ENCODE data around the gene NYAP2.
A peak's percentile ranks its signal among the peaks of the same experiment; 100 is the strongest.

NYAP2 gene

DNA sequence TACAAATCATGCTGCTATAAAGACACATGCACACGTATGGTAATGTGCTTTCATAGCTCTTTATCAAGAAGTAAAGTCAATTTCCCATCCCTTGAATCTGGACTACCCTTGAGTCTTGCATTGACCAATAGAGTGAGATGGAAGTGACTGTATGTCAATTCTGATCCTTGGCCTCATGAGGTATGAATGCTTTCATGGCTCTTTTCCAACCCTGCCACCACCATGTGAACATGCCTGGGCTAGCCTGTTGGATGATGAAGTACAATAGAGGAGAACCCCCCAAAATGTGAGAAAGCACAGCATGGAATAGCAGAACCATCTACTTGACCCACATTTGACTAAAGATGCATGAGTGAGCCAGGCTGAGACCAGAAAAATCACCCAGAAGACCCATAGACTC lies 237.0 kb downstream of the NYAP2 start:
- in situ Hi-C loops (cut with HindIII; ENCODE audit: low pct_unique_long_range_greater_than_20kb, low sequenced_read_pairs) = no loop called here
- TF ChIP-seq JUND (IDR thresholded peaks at IDR 0.05; ENCODE audit: low read depth) = no peak
- no peak for DNase-seq (ENCODE audit: low read depth in 1 of 2, low spot score in 1 of 2)

DNA sequence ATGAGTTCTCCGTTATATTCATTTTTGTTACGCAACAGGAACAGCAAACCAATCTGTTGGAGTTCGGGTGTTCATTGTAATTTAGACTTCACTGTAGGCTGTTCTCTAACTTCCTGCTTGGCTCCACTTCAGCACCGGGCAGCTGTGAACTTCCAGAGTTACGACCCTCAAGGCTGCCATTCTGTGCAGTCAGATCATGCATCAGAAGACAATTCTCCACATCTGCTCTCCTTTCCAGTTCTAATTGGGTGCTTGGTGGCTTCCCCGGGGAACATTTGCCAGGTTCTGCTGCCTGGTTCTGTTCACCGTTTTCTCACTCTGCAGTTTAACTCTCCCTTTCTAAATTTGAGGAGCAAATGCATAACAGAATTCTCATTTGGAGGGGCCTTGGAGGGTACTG lies 237.7 kb downstream of the NYAP2 start:
- DNase-seq (ENCODE audit: low read depth in 1 of 2, low spot score in 1 of 2) = peak in 1 of 2 experiments; percentile 23
- in situ Hi-C loops (cut with HindIII; ENCODE audit: low pct_unique_long_range_greater_than_20kb, low sequenced_read_pairs) = no loop called here
- no peak for TF ChIP-seq JUND (IDR thresholded peaks at IDR 0.05; ENCODE audit: low read depth)

GRCh38 chr2:225640550-225640949 lies 241.0 kb downstream of the NYAP2 start:
- TF ChIP-seq JUND (IDR thresholded peaks at IDR 0.05; ENCODE audit: low read depth) = no peak
- no peak for DNase-seq (ENCODE audit: low read depth in 1 of 2, low spot score in 1 of 2)
- in situ Hi-C loops (cut with HindIII; ENCODE audit: low pct_unique_long_range_greater_than_20kb, low sequenced_read_pairs) = no loop called here

DNA sequence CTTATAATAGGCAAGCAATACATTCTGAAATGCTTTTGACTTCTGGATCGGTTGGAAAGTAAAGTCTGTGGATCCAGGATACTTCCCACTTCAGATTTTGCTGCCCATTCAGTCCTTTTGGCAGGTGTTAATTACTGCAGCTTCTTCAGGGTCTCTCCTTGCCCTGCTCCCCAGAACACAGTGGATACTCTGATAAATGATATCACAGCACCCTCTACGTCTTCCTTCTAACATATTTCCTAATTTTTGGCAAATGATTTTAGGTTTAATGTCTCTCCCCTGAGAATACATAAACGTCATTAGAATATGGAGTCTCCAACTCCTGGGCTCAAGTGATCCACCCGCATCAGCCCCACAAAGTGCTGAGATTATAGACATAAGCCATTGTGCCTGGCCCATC lies 249.8 kb downstream of the NYAP2 start:
- TF ChIP-seq JUND (IDR thresholded peaks at IDR 0.05; ENCODE audit: low read depth) = no peak
- in situ Hi-C loops (cut with HindIII; ENCODE audit: low pct_unique_long_range_greater_than_20kb, low sequenced_read_pairs) = no loop called here
- DNase-seq (ENCODE audit: low read depth in 1 of 2, low spot score in 1 of 2) = no peak

DNA sequence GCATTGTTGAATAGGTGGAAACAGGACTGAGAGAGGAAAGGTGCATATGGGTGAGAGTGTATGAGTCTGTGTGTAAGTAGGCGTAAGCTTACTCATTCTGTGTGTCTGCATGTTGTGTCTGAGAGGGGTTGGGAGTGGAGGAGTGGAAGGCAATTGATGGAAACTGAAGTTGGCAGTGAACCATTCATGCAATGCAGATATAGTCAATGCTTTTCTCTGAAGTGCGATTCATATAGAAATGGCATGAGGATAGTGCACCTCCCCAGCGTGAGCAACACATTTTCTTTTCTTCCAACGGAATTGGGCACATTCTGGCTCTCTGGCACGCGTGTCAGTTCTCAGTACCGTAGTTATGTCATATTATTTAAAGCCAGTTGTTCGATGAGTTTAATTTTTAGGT lies 250.5 kb downstream of the NYAP2 start:
- no peak for DNase-seq (ENCODE audit: low read depth in 1 of 2, low spot score in 1 of 2)
- no peak for TF ChIP-seq JUND (IDR thresholded peaks at IDR 0.05; ENCODE audit: low read depth)
- in situ Hi-C loops (cut with HindIII; ENCODE audit: low pct_unique_long_range_greater_than_20kb, low sequenced_read_pairs) = no loop called here

DNA sequence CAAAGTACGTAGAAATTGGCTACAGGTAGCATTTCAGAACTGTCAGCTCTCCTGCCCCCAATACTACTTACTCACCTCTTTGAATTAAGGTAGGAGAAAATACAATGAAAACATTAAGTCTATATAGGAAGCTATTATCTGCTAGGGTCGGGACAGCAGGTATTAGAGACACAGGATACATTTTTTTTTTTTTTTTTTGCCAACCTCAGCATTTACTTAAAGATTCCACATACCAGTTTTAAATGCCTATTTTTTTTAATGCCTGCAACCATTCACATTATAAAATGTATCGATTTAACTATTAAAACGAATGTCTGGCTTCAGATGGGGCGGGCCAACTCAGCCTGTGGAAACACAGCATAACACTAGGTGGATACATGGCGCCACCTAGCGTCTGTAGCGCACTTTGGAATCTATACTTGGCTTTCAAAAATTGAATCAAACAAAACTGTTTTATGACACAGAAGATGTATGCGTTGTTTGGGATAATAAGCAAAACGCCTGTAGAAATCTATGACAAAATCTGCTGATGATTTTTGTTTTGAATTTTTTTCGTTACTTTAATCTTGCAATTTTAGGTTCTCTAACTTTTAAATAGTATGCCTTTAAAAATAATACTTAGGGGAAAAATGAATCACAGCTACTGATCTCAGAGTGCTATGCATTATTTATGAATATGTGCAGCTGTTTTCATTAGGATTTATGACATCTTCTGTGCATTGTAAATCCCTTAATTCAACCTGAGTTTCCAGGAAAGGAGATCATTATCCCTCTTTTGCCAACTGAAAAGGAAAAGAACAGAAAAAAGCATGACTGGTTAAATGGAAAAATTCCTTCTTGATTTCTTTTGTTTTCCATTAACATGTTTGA lies 261.0 kb downstream of the NYAP2 start:
- TF ChIP-seq JUND (IDR thresholded peaks at IDR 0.05; ENCODE audit: low read depth) = no peak
- DNase-seq (ENCODE audit: low read depth in 1 of 2, low spot score in 1 of 2) = peak; percentile 41 to 79
- in situ Hi-C loops (cut with HindIII; ENCODE audit: low pct_unique_long_range_greater_than_20kb, low sequenced_read_pairs) = no loop called here

- DNase-seq (ENCODE audit: low read depth in 1 of 2, low spot score in 1 of 2) = no peak
- no peak for TF ChIP-seq JUND (IDR thresholded peaks at IDR 0.05; ENCODE audit: low read depth)
- in situ Hi-C loops (cut with HindIII; ENCODE audit: low pct_unique_long_range_greater_than_20kb, low sequenced_read_pairs) = no loop called here
These were observed 262.6 kb downstream of the NYAP2 start for GRCh38 chr2:225662101-225662500.

DNA sequence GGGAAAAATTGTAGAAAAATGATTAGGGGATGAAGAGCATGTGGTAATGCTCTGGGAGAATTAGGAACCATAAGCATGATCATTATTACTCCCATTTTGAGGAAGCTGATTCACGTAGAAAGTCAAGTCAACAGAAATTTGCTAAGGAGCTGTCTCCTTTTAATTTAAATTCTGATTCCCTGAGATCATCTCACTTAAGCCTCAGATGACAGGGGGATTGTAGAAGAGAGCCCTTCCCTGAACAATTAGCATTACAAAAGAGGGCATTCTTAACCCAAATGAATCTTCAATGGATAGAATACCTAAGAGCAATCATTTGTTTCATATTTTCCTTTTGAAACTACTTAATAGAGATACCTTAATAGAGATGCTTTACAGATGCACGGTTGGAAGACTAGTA lies 267.9 kb downstream of the NYAP2 start:
- no peak for TF ChIP-seq JUND (IDR thresholded peaks at IDR 0.05; ENCODE audit: low read depth)
- no peak for DNase-seq (ENCODE audit: low read depth in 1 of 2, low spot score in 1 of 2)
- in situ Hi-C loops (cut with HindIII; ENCODE audit: low pct_unique_long_range_greater_than_20kb, low sequenced_read_pairs) = no loop called here

GRCh38 chr2:225668606-225669266 lies 269.2 kb downstream of the NYAP2 start:
- DNase-seq (ENCODE audit: low read depth in 1 of 2, low spot score in 1 of 2) = peak; percentile 16 to 78
- in situ Hi-C loops (cut with HindIII; ENCODE audit: low pct_unique_long_range_greater_than_20kb, low sequenced_read_pairs) = no loop called here
- no peak for TF ChIP-seq JUND (IDR thresholded peaks at IDR 0.05; ENCODE audit: low read depth)

DNA sequence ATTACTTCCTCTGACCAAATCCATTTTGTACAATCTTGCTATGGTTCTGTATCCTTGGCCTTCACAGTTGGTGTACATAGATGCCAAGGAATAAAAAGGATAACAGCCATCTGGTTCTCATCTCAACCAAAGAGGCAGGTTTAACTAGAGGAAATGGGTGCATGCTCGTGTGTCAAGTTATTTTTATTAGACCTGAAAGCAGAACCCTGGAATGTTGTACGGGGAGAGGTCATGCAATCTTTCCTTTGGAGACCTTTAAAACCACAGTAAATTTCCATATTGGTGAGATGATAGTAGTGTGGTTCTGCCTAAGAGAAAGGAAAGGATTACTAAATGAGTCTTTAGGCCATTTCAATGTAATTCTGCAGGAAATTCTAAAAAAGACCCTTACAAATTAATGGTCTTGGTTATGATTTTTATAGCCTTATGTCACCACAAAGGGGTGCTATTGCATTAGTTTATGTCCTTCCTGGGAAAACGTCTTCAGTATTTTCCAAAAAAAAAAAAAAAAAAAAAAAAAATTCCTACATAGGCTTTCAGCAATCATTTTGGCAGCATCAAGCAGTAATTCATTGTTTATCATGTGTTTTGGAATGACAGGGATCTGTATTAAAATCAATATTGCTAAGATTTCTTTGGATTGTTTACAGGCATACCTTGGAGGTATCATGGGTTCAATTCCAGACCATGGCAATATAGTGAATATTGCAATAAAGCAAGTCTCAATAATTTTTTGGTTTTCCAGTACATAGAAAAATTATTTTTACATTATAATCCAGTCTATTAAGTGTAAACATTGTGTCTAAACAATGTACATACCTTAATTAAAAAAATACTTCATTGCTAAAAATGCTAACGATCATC lies 270.8 kb downstream of the NYAP2 start:
- peak in 1 of 2 experiments; percentile 37 for DNase-seq (ENCODE audit: low read depth in 1 of 2, low spot score in 1 of 2)
- no peak for TF ChIP-seq JUND (IDR thresholded peaks at IDR 0.05; ENCODE audit: low read depth)
- in situ Hi-C loops (cut with HindIII; ENCODE audit: low pct_unique_long_range_greater_than_20kb, low sequenced_read_pairs) = no loop called here

DNA sequence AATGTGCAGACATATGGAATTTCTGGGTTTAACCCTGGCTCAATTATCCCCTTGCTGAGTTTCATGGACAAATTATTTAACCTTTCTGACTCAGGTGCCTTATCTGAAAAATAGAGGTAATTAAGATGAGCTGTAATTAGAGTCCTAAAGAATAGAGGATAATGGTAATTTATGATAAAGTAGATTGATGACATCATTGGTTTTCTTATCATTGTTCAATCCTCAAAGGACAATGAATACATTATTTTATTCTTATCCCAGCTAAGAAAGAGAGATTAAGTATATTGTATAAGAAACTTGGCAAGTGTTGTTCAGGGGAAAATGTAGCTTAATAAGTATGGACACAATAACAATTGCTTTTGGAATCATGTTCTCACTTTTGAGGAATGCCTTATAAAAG lies 279.3 kb downstream of the NYAP2 start:
- no peak for DNase-seq (ENCODE audit: low read depth in 1 of 2, low spot score in 1 of 2)
- in situ Hi-C loops (cut with HindIII; ENCODE audit: low pct_unique_long_range_greater_than_20kb, low sequenced_read_pairs) = no loop called here
- no peak for TF ChIP-seq JUND (IDR thresholded peaks at IDR 0.05; ENCODE audit: low read depth)

DNA sequence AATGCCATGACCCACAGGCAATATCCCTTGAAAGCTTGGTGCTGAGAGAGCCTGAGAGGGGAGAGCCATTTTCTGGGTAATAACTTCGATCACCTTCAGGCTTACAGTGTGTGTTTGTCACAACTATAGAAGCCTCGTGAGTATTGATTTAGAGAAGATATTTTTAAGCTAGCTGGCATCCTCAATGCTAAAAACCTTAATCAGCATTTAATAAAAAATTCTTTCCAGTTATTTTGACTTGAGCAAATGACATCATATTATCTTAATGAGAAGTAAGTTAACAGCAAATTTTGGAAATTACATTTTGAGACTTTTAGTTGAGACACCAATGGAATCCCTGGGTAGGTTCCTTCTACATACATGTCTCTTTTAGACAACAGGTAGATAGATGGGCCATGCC lies 283.7 kb downstream of the NYAP2 start:
- TF ChIP-seq JUND (IDR thresholded peaks at IDR 0.05; ENCODE audit: low read depth) = no peak
- in situ Hi-C loops (cut with HindIII; ENCODE audit: low pct_unique_long_range_greater_than_20kb, low sequenced_read_pairs) = no loop called here
- DNase-seq (ENCODE audit: low read depth in 1 of 2, low spot score in 1 of 2) = no peak

Measured in T47D (cell line).